SU-DHL-6 (cell line): ENCODE results near the gene GTF2IRD2.
"Not testable (repeated sequence)": the region's sequence is repeated elsewhere in the genome, so short reads cannot be mapped to it uniquely, and the experiment has no call there.

Experiments used
- EZH2phosphoT487 ChIP-seq: fragments of 200-600 bp; sonication (generic), shearing (Covaris generic); conservative IDR thresholded peaks from 2 replicates; pipeline ENCODE4 v1.6.1; 2018; ENCODE audit warnings: mild to moderate bottlenecking, antibody characterized with exemption, low read length, moderate library complexity, mixed read lengths
- TF ChIP-seq, protein P1 (sequence below): fragments of 200-600 bp; sonication (generic); IDR thresholded peaks from one replicate; pipeline ENCODE4 v1.5.1; 2017; ENCODE audit warnings: antibody characterized with exemption, mild to moderate bottlenecking, low read length, moderate library complexity; ENCODE audit not compliant: insufficient read depth, poor library complexity, severe bottlenecking

DNA sequence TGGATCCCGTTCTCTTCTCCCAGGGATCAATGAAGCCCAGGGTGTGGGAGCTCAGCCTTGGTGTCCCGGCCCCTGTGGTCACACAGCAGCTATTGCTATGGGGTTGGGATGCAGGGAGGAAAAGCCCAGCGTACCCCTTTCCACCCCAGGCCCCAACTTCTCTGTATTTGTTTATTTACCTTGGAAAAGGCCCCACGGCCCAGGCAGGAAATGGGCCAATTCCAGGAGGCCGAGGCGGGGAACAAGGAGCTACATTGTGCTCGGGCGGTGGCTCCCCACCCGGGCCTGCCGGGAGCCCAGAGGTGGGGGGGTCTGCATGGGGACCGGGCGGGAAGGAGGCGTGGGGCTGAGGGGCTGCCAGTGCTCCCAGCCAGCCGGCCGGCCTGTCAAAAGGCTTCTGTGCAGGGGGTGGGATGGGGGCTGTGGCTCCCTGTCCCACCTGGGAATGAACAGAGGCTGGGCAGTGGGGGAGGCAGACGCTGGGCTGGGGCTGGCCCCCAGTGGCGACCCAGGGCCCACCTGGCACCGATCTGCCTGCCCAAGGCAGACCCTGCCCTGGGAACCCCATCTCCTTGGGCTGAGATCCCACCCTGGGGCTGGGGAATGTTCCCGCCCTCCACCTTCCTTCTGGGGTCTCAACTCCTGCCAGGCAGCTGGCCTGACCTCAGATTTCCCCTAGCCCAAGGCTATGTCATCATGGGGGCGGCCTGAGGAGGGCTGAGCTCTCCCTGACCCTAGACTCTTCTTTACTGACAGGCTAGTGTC lies 23.5 kb upstream of the GTF2IRD2 start:
- TF ChIP-seq, protein P1, sequence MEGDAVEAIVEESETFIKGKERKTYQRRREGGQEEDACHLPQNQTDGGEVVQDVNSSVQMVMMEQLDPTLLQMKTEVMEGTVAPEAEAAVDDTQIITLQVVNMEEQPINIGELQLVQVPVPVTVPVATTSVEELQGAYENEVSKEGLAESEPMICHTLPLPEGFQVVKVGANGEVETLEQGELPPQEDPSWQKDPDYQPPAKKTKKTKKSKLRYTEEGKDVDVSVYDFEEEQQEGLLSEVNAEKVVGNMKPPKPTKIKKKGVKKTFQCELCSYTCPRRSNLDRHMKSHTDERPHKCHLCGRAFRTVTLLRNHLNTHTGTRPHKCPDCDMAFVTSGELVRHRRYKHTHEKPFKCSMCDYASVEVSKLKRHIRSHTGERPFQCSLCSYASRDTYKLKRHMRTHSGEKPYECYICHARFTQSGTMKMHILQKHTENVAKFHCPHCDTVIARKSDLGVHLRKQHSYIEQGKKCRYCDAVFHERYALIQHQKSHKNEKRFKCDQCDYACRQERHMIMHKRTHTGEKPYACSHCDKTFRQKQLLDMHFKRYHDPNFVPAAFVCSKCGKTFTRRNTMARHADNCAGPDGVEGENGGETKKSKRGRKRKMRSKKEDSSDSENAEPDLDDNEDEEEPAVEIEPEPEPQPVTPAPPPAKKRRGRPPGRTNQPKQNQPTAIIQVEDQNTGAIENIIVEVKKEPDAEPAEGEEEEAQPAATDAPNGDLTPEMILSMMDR: not testable (repeated sequence)
- not testable (repeated sequence) for TF ChIP-seq EZH2phosphoT487
